H1 (cell line): ENCODE results near the gene SNX20. TPM values are rescaled to one million over a fixed set of nuclear protein-coding genes. Genes with fewer than 3 reads are reported as not detected.

Source experiments
- SIN3A ChIP-seq, 2 experiments: IDR thresholded peaks in 1 of 2; conservative IDR thresholded peaks in 1 of 2; 2 replicates each; pipeline ENCODE4 v1.6.1; 2011 to 2012; ENCODE audit warnings: low read length in 2 of 2, improper control_type of control experiment in 1 of 2, low read depth in 1 of 2, mild to moderate bottlenecking in 1 of 2
- TAF7 ChIP-seq: optimal IDR thresholded peaks from 2 replicates; pipeline ENCODE3; 2011; ENCODE audit warnings: low read depth, mild to moderate bottlenecking, inconsistent platforms, low read length, moderate library complexity, borderline replicate concordance
- polyA plus RNA-seq, 7 experiments: library from polyadenylated mRNA; depleted of rRNA in 3 of 7; stranded (reverse) in 5 of 7; unstranded in 2 of 7; fragments of >200 nt in 5 of 7; fragments of 200-250 nt in 2 of 7; gene quantifications; 1 replicate in 5 of 7; 2 replicates in 1 of 7; 4 replicates in 1 of 7; pipeline versions ENCODE4 v1.2.1 to v1.2.3, GENCODE V29; 2011 to 2013; ENCODE audit warnings: missing spikeins in 2 of 7, mixed read lengths in 2 of 7
- total RNA-seq: library from RNA; stranded (reverse); fragmentation: NEBNext Ultra II Directional; extraction: Animal tissue kit (Norgen Biotek cat#: 25700); gene quantifications from 2 replicates; pipeline ENCODE4 v1.2.1, GENCODE V29; 2021

Gene SNX20
- total and polyA plus RNA-seq, 2 of the 8 experiments (the other 6 are each of a cell fraction or from before 2014, with no cell fraction given): not detected

GRCh38 chr16:50638816-50639670, 42.1 kb downstream of the SNX20 start (continued):
- no peak for TF ChIP-seq TAF7
- no peak for TF ChIP-seq SIN3A (conservative IDR thresholded peaks at IDR 0.05 in 1 of 2, IDR thresholded peaks at IDR 0.05 in 1 of 2; ENCODE audit: low read depth in 1 of 2, low read length in 2 of 2)
